Hematopoietic multipotent progenitor cell treated with erythropoietin and hydrocortisone succinate and interleukin-3 and kit ligand, for 6 days (in vitro differentiated cells): ENCODE data around the gene DMRT3.

Source experiments
- DNase-seq: peaks from one replicate; pipeline ENCODE4 v3.0.0-alpha.2; 2015

The DMRT3 gene

DNA sequence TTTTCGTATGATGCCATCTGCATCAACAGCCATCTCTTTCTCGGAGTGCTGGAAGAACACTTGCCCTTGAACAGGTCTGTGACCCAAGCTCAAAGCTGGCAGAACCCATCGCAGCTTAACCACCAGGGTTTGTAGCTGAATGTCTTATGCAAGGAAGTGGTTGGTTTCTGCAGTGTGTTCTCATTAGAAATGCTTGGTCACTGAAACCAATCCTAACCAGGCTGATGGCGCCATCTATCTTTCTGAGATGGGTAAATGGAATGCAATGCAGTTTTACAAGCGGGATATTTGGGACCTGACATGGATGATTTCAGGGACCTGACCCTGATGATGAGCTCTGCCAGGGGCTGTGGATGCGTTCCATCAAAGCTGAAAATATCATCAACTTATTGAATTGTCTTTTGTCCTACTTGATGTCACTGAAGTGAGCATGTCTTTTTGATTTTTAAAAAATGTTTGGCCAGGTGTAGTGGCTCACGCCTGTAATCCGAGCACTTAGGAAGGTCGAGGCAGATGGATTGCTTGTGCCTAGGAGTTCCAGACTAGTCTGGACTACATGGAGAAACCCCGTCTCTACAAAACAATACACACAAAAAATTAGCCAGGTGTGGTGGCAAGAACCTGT lies 28.7 kb downstream of the DMRT3 start:
- DNase-seq, result peak; percentile 74

DNA sequence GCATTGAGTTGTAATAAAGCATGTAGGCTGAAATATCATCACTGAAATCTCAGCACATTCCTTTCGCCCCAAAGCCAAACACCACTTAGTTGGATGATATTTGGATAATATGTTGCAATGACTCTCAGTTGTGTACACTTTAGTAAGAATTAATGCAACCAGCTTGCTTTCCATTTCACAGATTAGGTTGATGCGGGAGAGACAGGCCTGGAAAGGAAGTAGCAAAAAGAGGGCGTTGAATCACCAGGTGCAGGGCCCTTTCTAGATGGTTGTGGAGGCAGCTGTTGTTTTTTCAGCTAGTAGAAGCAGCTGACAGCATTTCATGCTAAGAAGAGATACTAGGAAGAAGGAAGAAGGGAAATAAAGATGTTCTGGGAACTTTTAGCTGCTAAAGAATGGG lies 30.9 kb downstream of the DMRT3 start:
- no peak for DNase-seq

DNA sequence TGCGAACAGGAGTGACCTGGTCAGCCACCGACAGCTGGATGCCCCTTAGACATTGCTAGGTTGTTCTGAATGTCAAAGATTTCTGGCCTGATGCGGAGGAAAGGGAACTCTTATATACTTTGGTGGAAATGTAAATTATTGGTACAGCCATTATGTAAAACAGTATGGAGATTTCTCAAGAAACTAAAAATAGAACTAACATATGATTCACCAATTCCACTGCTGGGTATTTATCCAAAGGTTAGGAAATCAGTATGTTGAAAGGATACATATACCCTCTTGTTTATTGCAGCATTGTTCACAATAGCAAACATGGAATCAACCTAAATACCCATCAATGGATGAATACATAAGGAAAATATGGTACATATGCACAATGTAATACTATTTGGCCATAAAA lies 31.8 kb downstream of the DMRT3 start:
- no peak for DNase-seq

DNA sequence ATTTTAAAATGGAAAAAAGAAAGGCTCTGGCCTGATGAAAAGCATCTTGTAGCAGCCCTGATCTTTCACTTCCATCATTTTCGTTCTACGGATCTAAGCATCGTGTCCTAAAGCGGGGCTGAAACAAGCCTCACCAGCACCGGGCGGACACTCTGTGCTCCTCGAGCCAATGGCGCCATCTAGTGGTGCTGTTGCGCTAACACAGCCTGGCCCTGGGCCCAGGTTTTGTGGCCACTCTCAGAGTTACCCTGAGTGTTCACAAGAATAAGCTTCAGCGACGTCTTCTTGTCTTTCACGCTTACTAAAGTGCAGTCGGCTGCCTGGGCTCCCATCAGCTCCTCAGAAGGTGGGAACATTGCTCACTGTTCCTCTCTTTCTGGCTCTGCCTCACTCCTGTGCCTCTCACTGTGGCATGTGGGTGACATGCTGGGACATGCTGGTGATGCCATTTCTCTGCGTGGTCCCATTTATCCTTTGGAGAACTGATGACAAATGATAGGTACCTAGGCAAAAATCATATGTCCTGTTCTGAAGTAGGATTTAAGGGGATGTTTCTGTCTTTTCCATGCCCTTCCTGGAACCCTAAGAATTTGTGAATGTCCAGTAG lies 32.7 kb downstream of the DMRT3 start:
- DNase-seq, result peak; percentile 89

DNA sequence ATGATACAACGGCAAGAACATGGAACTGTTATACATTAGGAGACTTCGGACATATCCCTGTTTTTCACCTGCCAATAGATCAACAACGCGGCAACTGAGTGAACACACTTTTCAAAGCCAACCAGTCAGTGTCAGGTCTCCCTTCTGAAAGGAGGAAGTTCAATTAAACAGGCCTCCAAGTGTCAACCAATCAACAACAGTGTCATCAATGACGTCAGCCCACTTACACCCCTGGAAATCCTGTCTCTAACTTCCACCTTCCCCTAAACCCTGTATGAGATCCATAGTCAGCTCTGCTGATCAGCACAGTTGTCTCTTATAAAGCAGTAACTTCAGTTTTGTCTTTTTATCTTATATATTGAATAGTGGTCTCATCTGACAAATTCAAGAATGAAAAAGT lies 36.6 kb downstream of the DMRT3 start:
- peak; percentile 4 for DNase-seq

DNA sequence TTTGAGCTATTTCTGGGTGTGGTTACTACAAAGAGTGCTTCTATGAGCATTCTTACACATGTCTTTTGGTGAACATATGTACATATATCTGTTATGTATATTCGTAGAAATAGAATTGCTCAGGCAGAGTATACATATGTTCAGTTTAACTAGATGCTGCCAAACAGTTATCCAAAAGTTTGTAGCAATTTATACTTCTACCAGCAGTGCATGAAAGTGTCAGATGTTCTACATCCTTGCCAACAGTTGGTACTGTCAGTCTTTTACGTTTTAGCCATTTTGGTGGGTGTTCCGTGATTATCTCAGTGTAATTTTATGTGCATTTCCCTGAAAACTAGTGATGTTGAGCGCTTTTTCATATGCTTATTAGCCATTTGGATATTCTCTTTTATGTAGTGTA lies 37.8 kb downstream of the DMRT3 start:
- no peak for DNase-seq

DNA sequence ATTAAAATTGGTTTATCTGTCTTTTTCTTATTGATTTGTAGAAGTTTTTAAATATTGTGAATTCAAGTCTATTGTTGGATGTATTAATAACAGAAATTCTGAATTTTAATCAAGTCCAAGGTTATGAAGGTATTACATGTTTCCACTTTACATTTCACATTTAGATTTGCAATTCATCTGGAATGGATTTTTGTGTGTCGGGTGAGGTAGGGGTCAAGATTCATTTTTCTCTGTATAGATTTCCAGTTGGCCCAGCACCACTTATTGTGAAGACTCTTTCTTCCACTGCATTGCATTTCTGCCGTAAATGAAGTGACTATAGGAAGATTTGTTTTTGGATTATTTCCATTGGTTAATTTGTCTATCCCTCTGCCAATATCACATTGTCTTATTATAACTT lies 38.2 kb downstream of the DMRT3 start:
- no peak for DNase-seq

DNA sequence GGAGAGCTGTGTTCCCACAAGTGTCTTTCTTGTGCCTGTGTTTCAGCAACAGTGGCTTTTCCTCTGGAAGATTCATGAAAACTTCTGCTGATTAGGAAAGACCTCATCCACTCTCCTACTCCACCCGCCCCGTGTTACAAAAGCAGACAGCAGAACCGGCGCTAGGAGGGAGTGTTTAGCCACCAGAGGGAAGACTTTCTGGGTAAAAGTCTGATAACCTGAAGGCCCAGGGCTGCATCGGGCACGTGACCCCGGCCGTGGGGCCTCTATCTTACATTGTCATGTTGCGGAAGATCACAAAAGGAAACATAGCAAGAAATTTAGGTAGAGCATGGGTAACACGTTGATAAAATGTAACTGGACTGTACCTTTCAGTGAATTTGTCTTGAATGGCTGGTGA lies 41.7 kb downstream of the DMRT3 start:
- DNase-seq, result peak; percentile 70

DNA sequence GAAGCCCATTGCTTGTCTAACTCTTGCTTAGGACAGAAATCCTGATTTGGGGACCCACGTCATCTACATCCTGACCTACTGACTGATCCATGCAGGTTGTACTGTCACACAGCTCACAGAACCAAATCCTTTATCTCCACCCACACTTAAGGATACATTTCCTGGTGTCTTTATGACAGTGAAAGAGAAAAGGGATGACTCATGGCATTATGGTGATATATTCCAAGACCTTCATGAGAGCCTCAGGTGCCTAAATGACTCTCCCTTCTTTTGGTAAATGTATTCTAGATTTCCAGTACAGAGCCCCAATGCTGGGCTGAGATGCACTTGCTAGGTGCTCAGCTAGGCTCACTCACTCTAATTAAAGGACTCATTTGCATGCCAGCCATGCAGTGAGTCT lies 47.7 kb downstream of the DMRT3 start:
- DNase-seq, result no peak

DNA sequence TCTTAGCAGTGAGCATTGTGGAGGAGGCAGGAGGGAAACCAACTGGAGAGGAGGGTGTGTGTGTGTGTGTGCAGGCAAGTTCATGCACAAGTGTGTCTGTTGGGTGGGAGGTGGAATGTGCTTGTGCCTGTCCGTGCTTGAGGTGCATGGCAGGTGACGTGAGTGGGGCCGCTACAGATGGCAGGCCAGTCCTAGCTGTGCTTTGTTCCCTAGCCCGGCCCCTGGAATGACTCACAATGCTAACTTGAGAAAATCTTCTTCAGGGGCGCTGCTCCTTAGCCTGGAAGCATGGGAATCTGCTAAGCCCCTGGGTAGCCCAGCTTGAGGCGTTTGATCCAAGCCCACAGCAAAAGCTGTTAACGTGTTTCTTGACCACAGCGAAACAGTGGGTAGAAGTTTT lies 48.7 kb downstream of the DMRT3 start:
- no peak for DNase-seq

DNA sequence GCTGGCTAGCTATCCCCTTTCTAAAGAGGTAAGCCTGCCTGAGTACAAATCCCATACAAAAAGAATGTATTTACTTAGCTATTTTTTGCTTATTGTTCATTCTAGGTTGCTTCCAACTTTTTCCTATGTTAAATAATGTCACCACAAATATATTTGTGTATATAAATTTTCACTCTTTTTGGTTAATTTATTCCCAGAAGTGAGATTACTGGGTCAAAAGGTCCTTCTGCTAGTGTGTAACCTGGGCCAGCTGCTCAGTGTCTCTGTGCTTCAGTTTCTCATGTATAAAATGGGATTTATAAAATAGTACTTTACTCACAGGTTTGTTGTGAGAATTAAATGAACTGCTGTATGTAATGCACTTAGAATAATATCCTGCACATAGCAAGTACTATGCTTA lies 49.8 kb downstream of the DMRT3 start:
- DNase-seq, result no peak

DNA sequence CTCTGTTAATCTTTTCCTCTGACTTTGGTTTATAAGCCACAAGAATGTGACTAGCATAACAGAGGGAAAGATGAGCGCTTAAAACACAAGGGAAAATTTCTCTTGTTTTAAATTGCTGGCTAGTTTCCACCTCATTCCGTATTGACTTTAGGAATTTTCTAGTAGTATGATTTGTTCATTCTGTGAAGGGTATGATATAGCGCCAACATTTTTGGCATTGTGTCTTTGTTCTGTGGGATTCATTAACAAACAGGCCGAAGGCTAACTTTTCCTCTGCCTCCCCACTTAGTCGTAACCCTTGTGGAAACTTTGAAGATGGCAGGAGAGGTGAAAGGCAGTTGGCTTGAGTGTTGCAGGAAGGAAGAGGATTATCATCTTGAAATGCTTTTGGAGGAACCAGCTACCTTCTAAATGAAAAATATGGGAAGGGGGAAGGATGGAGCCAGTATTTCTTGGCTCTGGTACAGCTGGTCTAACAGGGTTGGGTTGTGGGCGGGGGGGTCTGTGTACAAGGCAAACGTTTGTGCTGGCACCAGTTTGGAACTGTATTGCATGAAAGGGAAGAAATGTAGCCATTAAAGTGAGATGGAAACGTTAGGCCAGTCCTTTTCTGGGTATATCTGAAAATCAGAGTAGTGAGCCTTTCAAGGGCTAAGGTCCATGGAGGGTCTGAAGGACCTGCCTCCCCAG lies 52.2 kb downstream of the DMRT3 start:
- no peak for DNase-seq

DNA sequence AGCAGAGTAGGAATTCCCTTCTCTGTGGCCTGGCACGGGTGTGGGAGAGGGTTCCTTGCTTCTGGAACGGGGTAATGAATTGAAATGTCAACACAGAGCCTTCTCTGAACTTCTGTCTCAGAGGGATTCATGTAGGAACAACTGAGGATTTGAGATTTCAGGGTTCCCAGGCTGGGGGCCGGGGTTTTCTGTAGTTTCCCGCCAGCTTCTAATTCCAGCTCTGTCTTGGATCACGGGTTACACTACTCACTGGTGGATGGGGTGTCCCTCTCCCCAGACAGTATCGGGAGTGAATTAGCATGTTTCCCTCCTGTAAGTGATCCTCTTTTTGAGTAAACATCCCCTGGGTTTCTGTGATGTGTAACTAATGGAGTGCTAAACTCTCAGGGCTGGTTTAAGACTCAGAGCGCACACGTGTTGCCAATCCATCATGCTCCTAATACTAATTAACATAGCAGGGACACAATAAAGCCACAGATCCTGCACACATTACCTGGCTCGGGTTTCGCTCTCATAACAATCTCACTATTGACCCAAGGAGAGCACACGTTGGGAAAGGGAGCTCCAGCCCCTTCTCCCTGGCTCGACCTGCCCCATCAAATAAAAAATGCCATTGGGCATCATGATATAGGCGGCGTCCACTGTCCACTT lies 55.6 kb downstream of the DMRT3 start:
- no peak for DNase-seq

DNA sequence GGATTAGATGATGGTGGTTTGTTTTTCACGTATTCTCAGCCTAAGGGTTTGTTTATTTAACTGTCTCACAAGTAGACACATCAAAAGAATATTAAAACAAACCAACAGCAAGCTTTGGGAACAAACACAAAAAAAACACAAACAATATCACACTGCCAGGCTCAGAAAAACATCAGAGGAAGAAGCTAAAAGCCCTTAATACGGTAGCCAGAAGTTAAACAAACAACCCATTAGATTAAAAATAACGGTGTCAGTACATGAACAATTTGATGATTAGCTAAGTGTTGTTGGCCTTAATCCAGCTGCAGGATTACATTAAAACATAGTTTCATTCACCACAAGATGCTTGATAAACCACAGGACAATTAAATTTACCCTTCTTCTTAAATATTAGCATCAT lies 57.8 kb downstream of the DMRT3 start:
- DNase-seq, result no peak

DNA sequence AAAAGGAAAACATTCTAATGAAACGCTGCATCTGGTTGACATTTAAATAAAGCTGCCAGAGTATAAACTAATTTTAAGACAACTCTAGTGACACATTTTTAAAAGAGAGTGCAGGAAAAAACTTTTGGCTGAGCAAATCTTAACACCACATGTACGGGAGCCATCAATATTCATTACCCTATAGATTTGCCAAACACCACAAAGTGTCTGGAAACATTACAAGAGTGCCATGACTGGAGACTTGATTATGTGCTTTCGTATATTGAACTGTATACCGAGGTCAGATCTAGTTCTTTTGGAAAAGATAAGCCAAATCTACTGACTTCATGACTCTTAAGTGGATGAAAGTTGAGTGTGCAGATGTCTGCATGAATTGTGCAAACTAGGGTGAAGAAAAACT lies 63.1 kb downstream of the DMRT3 start:
- no peak for DNase-seq
